ENCODE results near the gene MAP1LC3B2.

The MAP1LC3B2 gene

GRCh38 chr12:116578051-116578450 lies 18.9 kb downstream of the MAP1LC3B2 start:
- H3K4me1 ChIP-seq (ENCODE audit: insufficient read depth, low read length), result no peaks in the 10 kb centered on the region
- no peak overlapping the region for H3K4me3 ChIP-seq (ENCODE audit: low read length)
- H3K9me3 ChIP-seq (ENCODE audit: low read length), result no peaks in the 10 kb centered on the region
- H3K36me3 ChIP-seq (ENCODE audit: insufficient read depth, low read length), result no peaks in the 10 kb centered on the region
- H3K27me3 ChIP-seq (ENCODE audit: insufficient read depth, low read length), result no peaks in the 10 kb centered on the region
- H2AFZ ChIP-seq (ENCODE audit: low read depth, low read length), result no peak overlapping the region

GRCh38 chr12:116582610-116583009 lies 23.4 kb downstream of the MAP1LC3B2 start:
- peaks cover 3% of the 10 kb centered on the region for H3K9me3 ChIP-seq (ENCODE audit: low read length)

GRCh38 chr12:116583129-116583694 lies 24.0 kb downstream of the MAP1LC3B2 start:
- no peak overlapping the region for H3K4me3 ChIP-seq (ENCODE audit: low read length)
- H3K4me1 ChIP-seq (ENCODE audit: insufficient read depth, low read length), result no peaks in the 10 kb centered on the region
- no peak overlapping the region for H2AFZ ChIP-seq (ENCODE audit: low read depth, low read length)
- peaks cover 3% of the 10 kb centered on the region for H3K9me3 ChIP-seq (ENCODE audit: low read length)
- H3K36me3 ChIP-seq (ENCODE audit: insufficient read depth, low read length), result no peaks in the 10 kb centered on the region
- no peaks in the 10 kb centered on the region for H3K27me3 ChIP-seq (ENCODE audit: insufficient read depth, low read length)

More at GRCh38 chr12:116582610-116583009, 23.4 kb downstream of the MAP1LC3B2 start:
- no peaks in the 10 kb centered on the region for H3K27me3 ChIP-seq (ENCODE audit: insufficient read depth, low read length)
- no peak overlapping the region for H2AFZ ChIP-seq (ENCODE audit: low read depth, low read length)
- no peaks in the 10 kb centered on the region for H3K36me3 ChIP-seq (ENCODE audit: insufficient read depth, low read length)
- H3K4me1 ChIP-seq (ENCODE audit: insufficient read depth, low read length), result no peaks in the 10 kb centered on the region
- H3K4me3 ChIP-seq (ENCODE audit: low read length), result no peak overlapping the region

- Histone ChIP-seq H3K4me3 (ENCODE audit: low read length) (no peak overlapping the region), H2AFZ (ENCODE audit: low read depth, low read length) (no peak overlapping the region), H3K4me1 (ENCODE audit: insufficient read depth, low read length) (no peaks in the 10 kb centered on the region), H3K9me3 (ENCODE audit: low read length) (peaks cover 3% of the 10 kb centered on the region), H3K36me3 (ENCODE audit: insufficient read depth, low read length) (no peaks in the 10 kb centered on the region), H3K27me3 (ENCODE audit: insufficient read depth, low read length) (no peaks in the 10 kb centered on the region)
Measured at GRCh38 chr12:116587270-116587669, 28.1 kb downstream of the MAP1LC3B2 start.

- Histone ChIP-seq H3K9me3 (ENCODE audit: low read length) (peaks cover 3% of the 10 kb centered on the region), H3K4me1 (ENCODE audit: insufficient read depth, low read length) (no peaks in the 10 kb centered on the region), H3K4me3 (ENCODE audit: low read length) (no peak overlapping the region), H3K36me3 (ENCODE audit: insufficient read depth, low read length) (no peaks in the 10 kb centered on the region), H3K27me3 (ENCODE audit: insufficient read depth, low read length) (no peaks in the 10 kb centered on the region), H2AFZ (ENCODE audit: low read depth, low read length) (no peak overlapping the region)
Measured at GRCh38 chr12:116588390-116589028, 29.3 kb downstream of the MAP1LC3B2 start.

GRCh38 chr12:116589581-116589980 lies 30.4 kb downstream of the MAP1LC3B2 start:
- no peaks in the 10 kb centered on the region for H3K27me3 ChIP-seq (ENCODE audit: insufficient read depth, low read length)
- H3K9me3 ChIP-seq (ENCODE audit: low read length), result peaks cover 3% of the 10 kb centered on the region
- no peak overlapping the region for H2AFZ ChIP-seq (ENCODE audit: low read depth, low read length)
- H3K4me3 ChIP-seq (ENCODE audit: low read length), result no peak overlapping the region
- H3K4me1 ChIP-seq (ENCODE audit: insufficient read depth, low read length), result no peaks in the 10 kb centered on the region
- no peaks in the 10 kb centered on the region for H3K36me3 ChIP-seq (ENCODE audit: insufficient read depth, low read length)

- no peaks in the 10 kb centered on the region for H3K9me3 ChIP-seq (ENCODE audit: low read length)
- H3K27me3 ChIP-seq (ENCODE audit: insufficient read depth, low read length), result no peaks in the 10 kb centered on the region
- no peaks in the 10 kb centered on the region for H3K36me3 ChIP-seq (ENCODE audit: insufficient read depth, low read length)
- no peaks in the 10 kb centered on the region for H3K4me1 ChIP-seq (ENCODE audit: insufficient read depth, low read length)
- H2AFZ ChIP-seq (ENCODE audit: low read depth, low read length), result no peak overlapping the region
- no peak overlapping the region for H3K4me3 ChIP-seq (ENCODE audit: low read length)
Measured at GRCh38 chr12:116590561-116590960, 31.4 kb downstream of the MAP1LC3B2 start.

- Histone ChIP-seq H2AFZ (ENCODE audit: low read depth, low read length) (no peak overlapping the region), H3K4me1 (ENCODE audit: insufficient read depth, low read length) (no peaks in the 10 kb centered on the region), H3K27me3 (ENCODE audit: insufficient read depth, low read length) (no peaks in the 10 kb centered on the region), H3K9me3 (ENCODE audit: low read length) (no peaks in the 10 kb centered on the region), H3K36me3 (ENCODE audit: insufficient read depth, low read length) (no peaks in the 10 kb centered on the region), H3K4me3 (ENCODE audit: low read length) (no peak overlapping the region)
Measured at GRCh38 chr12:116591855-116592637, 32.9 kb downstream of the MAP1LC3B2 start.

GRCh38 chr12:116592731-116593130 lies 33.5 kb downstream of the MAP1LC3B2 start:
- Histone ChIP-seq H2AFZ (ENCODE audit: low read depth, low read length) (no peak overlapping the region), H3K9me3 (ENCODE audit: low read length) (no peaks in the 10 kb centered on the region), H3K4me3 (ENCODE audit: low read length) (no peak overlapping the region), H3K4me1 (ENCODE audit: insufficient read depth, low read length) (no peaks in the 10 kb centered on the region), H3K36me3 (ENCODE audit: insufficient read depth, low read length) (no peaks in the 10 kb centered on the region), H3K27me3 (ENCODE audit: insufficient read depth, low read length) (no peaks in the 10 kb centered on the region)

- Histone ChIP-seq H3K4me1 (ENCODE audit: insufficient read depth, low read length) (no peaks in the 10 kb centered on the region), H3K36me3 (ENCODE audit: insufficient read depth, low read length) (no peaks in the 10 kb centered on the region), H2AFZ (ENCODE audit: low read depth, low read length) (no peak overlapping the region), H3K4me3 (ENCODE audit: low read length) (no peak overlapping the region), H3K27me3 (ENCODE audit: insufficient read depth, low read length) (no peaks in the 10 kb centered on the region), H3K9me3 (ENCODE audit: low read length) (no peaks in the 10 kb centered on the region)
Measured at GRCh38 chr12:116594325-116595038, 35.3 kb downstream of the MAP1LC3B2 start.

- Histone ChIP-seq H2AFZ (ENCODE audit: low read depth, low read length) (no peak overlapping the region), H3K4me1 (ENCODE audit: insufficient read depth, low read length) (no peaks in the 10 kb centered on the region), H3K36me3 (ENCODE audit: insufficient read depth, low read length) (no peaks in the 10 kb centered on the region), H3K4me3 (ENCODE audit: low read length) (no peak overlapping the region), H3K9me3 (ENCODE audit: low read length) (no peaks in the 10 kb centered on the region), H3K27me3 (ENCODE audit: insufficient read depth, low read length) (no peaks in the 10 kb centered on the region)
Measured at GRCh38 chr12:116595186-116595585, 36.0 kb downstream of the MAP1LC3B2 start.

- Histone ChIP-seq H3K4me1 (ENCODE audit: insufficient read depth, low read length) (no peaks in the 10 kb centered on the region), H2AFZ (ENCODE audit: low read depth, low read length) (no peak overlapping the region)
Measured at GRCh38 chr12:116595672-116596071, 36.5 kb downstream of the MAP1LC3B2 start.

GRCh38 chr12:116597886-116598285 lies 38.7 kb downstream of the MAP1LC3B2 start:
- Histone ChIP-seq H3K9me3 (ENCODE audit: low read length) (no peaks in the 10 kb centered on the region), H3K4me1 (ENCODE audit: insufficient read depth, low read length) (no peaks in the 10 kb centered on the region), H3K4me3 (ENCODE audit: low read length) (no peak overlapping the region), H3K27me3 (ENCODE audit: insufficient read depth, low read length) (no peaks in the 10 kb centered on the region), H2AFZ (ENCODE audit: low read depth, low read length) (no peak overlapping the region), H3K36me3 (ENCODE audit: insufficient read depth, low read length) (no peaks in the 10 kb centered on the region)

More at GRCh38 chr12:116595672-116596071, 36.5 kb downstream of the MAP1LC3B2 start:
- Histone ChIP-seq H3K27me3 (ENCODE audit: insufficient read depth, low read length) (no peaks in the 10 kb centered on the region), H3K4me3 (ENCODE audit: low read length) (no peak overlapping the region), H3K36me3 (ENCODE audit: insufficient read depth, low read length) (no peaks in the 10 kb centered on the region), H3K9me3 (ENCODE audit: low read length) (no peaks in the 10 kb centered on the region)
